Upper lobe of right lung (tissue), 1 donor: ENCODE measurements around the gene CRAMP1. TPM values are rescaled to one million over a fixed set of nuclear protein-coding genes. Genes with fewer than 3 reads are reported as not detected.

Experiments used
- ATAC-seq: fragments of 200-7000 bp; cut with Tn5 transposase; one replicate; pipeline ENCODE4 v1.9.1; 2020; ENCODE audit warnings: mild to moderate bottlenecking, moderate library complexity
- DNase-seq: peaks from one replicate; pipeline ENCODE4 v3.0.0-alpha.2; 2020
- H3K27ac ChIP-seq: fragments of 200-600 bp; one replicate; pipeline ENCODE4 v1.8.0; 2022
- H3K27me3 ChIP-seq: fragments of 200-600 bp; one replicate; pipeline ENCODE4 v1.8.0; 2022; ENCODE audit warnings: mild to moderate bottlenecking
- H3K36me3 ChIP-seq: fragments of 200-600 bp; one replicate; pipeline ENCODE4 v1.8.0; 2022
- H3K4me1 ChIP-seq: fragments of 200-600 bp; one replicate; pipeline ENCODE4 v1.8.0; 2022
- H3K4me3 ChIP-seq: fragments of 200-600 bp; one replicate; pipeline ENCODE4 v1.8.0; 2022; ENCODE audit warnings: mild to moderate bottlenecking
- H3K9me3 ChIP-seq: fragments of 200-600 bp; one replicate; pipeline ENCODE4 v1.8.0; 2022
- intact Hi-C: fragments of 100-400 bp; cut with DNase I; formaldehyde crosslinking; loops from one replicate; pipeline ENCODE4 v1.11.0; 2022
- total RNA-seq: library from RNA; stranded (reverse); fragmentation: NEBNext Ultra II Directional; extraction: Animal tissue kit (Norgen Biotek cat#: 25700); gene quantifications from one replicate; pipeline ENCODE4 v1.2.1, GENCODE V29; 2021
- TF ChIP-seq, protein P1 (sequence below): fragments of 200-600 bp; IDR thresholded peaks from one replicate; pipeline ENCODE4 v1.8.0; 2022; ENCODE audit warnings: antibody characterized with exemption
- donor health status: DM: no; HTN: yes; CAD: no; lungs with severe emphysema.

Gene CRAMP1
- total RNA-seq, 1 donor from 2014 or later, result 21.4 TPM

DNA sequence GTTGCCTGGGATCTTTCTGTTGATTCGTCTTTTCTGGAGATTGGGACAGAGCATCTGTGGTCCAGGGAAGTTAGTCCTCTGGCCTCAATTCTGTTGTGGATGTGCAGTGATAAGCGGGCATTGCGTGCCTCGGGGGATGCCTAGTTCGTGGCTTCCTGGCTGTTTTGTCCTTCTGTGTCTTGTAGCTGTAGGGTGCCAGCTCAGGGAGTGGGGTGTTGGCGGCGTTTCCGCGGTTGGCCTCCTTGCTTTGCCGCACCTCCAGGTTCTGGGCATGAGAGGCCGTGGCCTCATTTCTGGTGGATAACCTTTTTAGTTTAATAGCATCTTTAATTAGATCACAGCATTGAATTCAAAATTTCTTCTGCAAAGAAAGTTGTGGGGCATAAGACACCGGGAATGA lies 64.5 kb downstream of the CRAMP1 start:
- Histone ChIP-seq H3K27ac (no peak overlapping the region), H3K9me3 (no peaks in the 10 kb centered on the region), H3K4me3 (no peak overlapping the region), H3K4me1 (peaks cover 7% of the 10 kb centered on the region), H3K36me3 (peaks cover 36% of the 10 kb centered on the region), H3K27me3 (no peaks in the 10 kb centered on the region)
- DNase-seq (no peak), ATAC-seq (no peak)
- TF ChIP-seq, protein P1, sequence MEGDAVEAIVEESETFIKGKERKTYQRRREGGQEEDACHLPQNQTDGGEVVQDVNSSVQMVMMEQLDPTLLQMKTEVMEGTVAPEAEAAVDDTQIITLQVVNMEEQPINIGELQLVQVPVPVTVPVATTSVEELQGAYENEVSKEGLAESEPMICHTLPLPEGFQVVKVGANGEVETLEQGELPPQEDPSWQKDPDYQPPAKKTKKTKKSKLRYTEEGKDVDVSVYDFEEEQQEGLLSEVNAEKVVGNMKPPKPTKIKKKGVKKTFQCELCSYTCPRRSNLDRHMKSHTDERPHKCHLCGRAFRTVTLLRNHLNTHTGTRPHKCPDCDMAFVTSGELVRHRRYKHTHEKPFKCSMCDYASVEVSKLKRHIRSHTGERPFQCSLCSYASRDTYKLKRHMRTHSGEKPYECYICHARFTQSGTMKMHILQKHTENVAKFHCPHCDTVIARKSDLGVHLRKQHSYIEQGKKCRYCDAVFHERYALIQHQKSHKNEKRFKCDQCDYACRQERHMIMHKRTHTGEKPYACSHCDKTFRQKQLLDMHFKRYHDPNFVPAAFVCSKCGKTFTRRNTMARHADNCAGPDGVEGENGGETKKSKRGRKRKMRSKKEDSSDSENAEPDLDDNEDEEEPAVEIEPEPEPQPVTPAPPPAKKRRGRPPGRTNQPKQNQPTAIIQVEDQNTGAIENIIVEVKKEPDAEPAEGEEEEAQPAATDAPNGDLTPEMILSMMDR, result no peak
- intact Hi-C loops, result no loop called here

DNA sequence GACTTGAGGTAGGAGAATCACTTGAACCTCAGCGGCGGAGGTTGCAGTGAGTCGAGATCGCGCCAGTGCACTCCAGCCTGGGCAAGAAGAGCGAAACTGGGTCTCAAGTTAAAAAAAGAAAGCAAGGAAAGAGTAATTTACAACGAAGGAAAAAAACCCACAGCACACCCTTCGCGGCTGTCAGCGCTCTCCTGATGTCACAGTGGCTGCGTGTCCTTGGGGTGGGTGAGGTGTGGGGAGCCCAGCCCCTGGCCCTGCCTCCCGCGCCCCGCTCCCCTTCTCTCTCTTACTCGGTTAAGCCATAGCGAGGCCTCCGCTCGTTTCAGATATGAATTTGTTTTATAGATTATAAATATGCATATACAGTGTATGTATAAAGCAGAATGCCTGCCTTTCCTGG lies 65.2 kb downstream of the CRAMP1 start:
- Histone ChIP-seq H3K36me3 (peaks cover 29% of the 10 kb centered on the region), H3K9me3 (no peaks in the 10 kb centered on the region), H3K27me3 (no peaks in the 10 kb centered on the region), H3K4me3 (peak overlapping the region; percentile 83), H3K27ac (no peak overlapping the region), H3K4me1 (peaks cover 7% of the 10 kb centered on the region)
- DNase-seq (no peak), ATAC-seq (no peak)
- TF ChIP-seq, protein P1, result no peak
- intact Hi-C loops, result no loop called here

DNA sequence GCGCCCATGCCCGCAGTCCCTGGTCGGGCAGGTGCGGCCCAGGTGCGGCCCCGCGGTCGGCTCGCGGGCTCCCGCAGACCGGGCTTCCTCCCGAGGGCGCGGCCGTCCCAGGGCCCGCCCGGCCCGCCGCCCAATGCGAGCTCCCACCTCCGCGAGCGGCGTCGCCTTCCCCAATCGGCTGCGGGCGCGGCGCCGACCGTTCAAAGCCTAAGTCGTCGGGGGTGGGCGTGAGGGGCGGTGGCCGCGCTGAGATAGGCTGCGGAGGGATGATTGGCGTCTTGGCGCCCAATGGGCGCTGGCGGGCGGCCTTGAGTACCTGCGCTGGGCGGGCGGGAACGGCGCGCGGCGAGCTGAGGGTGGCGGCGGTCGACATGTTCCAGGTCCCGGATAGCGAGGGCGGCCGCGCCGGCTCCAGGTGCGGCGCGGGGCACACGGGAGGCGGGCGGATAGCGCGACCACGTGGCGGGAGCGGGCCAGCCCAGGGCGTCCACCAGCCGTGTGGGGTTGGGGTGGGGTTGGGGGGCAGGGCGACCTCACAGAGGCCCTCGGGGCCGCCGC lies 65.9 kb downstream of the CRAMP1 start, which contains the start of gene JPT2:
Gene JPT2, plus strand, starts transcription at position 338 of the 558 bp plus-strand sequence. Its CDS starts 34 bp downstream, at position 372.
- Histone ChIP-seq H3K27ac (peak within 1 kb of the TSS; percentile 51), H3K9me3 (no peaks in the 10 kb centered on the region), H3K4me3 (peak within 1 kb of the TSS; percentile 83), H3K27me3 (no peaks in the 10 kb centered on the region), H3K36me3 (peaks cover 24% of the 10 kb centered on the region), H3K4me1 (peaks cover 7% of the 10 kb centered on the region)
- ATAC-seq, result peak; percentile 98
- intact Hi-C loops, result no loop called here
- TF ChIP-seq, protein P1, result no peak
- peak; percentile 99 for DNase-seq

DNA sequence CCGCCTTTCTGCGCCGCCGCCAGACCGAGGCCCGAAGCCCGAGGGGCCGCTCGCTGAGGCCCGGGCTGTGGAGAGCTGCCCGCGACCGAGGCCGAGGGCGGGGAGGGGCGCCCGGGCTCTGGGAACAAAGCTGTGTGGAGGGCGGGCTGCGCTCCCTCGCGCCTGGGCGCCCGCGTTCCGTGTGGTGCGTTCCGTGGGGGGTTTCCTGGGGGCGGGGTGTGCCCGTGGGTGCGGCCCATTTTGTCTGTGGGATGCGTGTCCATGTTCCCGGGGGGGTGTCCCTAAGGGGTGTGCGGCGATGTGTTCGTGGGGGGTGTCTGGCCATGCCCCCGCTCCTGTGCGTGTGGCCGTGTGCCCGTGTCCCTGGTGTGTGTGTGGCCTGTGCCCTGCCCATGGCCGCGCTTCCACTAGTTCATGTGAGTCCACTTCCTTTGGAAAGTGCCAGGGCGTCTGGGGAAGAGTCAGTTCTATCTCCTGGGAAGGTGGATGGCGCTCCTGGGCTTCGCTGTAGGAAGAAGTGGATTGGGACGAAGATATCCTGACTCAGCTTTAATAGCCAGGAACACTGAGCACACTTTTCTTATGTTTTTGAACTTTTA lies 66.4 kb downstream of the CRAMP1 start:
- H3K27me3 ChIP-seq, result no peaks in the 10 kb centered on the region
- peak overlapping the region; percentile 83 for H3K4me3 ChIP-seq
- peaks cover 7% of the 10 kb centered on the region for H3K4me1 ChIP-seq
- ATAC-seq, result peak; percentile 34
- intact Hi-C loops, result no loop called here
- DNase-seq, result no peak
- no peaks in the 10 kb centered on the region for H3K9me3 ChIP-seq
- TF ChIP-seq, protein P1, result no peak
- peaks cover 23% of the 10 kb centered on the region for H3K36me3 ChIP-seq
- H3K27ac ChIP-seq, result peak overlapping the region; percentile 51

DNA sequence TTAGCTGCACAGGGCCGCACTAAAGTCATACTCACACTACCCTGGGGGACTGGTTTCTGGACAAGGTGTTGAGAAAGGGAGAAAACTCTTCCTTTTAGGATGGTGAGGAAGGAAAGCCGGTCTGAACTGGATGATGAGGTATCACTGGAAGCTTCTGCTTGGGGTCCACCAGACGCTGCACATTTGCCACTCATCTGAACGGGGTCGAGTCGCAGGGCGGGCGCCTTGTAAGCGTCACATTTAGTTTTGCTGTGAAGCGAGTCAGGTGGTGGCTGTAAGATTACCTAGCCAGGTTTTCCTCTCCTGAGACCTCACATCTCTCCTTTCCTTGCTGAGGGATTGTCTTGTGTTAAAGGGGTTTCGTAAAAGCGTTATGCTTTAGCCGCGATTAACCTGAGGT lies 68.2 kb downstream of the CRAMP1 start:
- TF ChIP-seq, protein P1, result no peak
- no peak for ATAC-seq
- H3K27me3 ChIP-seq, result no peaks in the 10 kb centered on the region
- intact Hi-C loops, result no loop called here
- peaks cover 18% of the 10 kb centered on the region for H3K36me3 ChIP-seq
- H3K9me3 ChIP-seq, result no peaks in the 10 kb centered on the region
- DNase-seq, result no peak
- peaks cover 7% of the 10 kb centered on the region for H3K4me1 ChIP-seq
- no peak overlapping the region for H3K27ac ChIP-seq
- H3K4me3 ChIP-seq, result no peak overlapping the region
